GM18861 (cell line): ENCODE results near the gene IFNAR2.
"Not testable (repeated sequence)": the region's sequence is repeated elsewhere in the genome, so short reads cannot be mapped to it uniquely, and the experiment has no call there.

ENCODE experiments used
- ATAC-seq: cut with Tn5 transposase; IDR thresholded peaks from one replicate; pipeline ENCODE4 v1.9.1; 2021; ENCODE audit not compliant: unreplicated experiment

Gene IFNAR2

GRCh38 chr21:33212159-33212851, 17.4 kb upstream of the IFNAR2 start:
- ATAC-seq = no peak

GRCh38 chr21:33214056-33214455, 15.7 kb upstream of the IFNAR2 start:
- no peak for ATAC-seq

GRCh38 chr21:33217138-33217520, 12.6 kb upstream of the IFNAR2 start:
- no peak for ATAC-seq

- no peak for ATAC-seq
Measured at GRCh38 chr21:33219300-33219699, 10.4 kb upstream of the IFNAR2 start.

- ATAC-seq = no peak
Measured at GRCh38 chr21:33219954-33220353, 9.8 kb upstream of the IFNAR2 start.

GRCh38 chr21:33225376-33225775, 4.4 kb upstream of the IFNAR2 start:
- ATAC-seq = not testable (repeated sequence)

- no peak for ATAC-seq
Measured at GRCh38 chr21:33228455-33228854, 1.3 kb upstream of the IFNAR2 start.

GRCh38 chr21:33229099-33229783, 497 bp upstream of the IFNAR2 start:
- no peak for ATAC-seq

- ATAC-seq = no peak
Measured at GRCh38 chr21:33230545-33231324, 997 bp downstream of the IFNAR2 start.

GRCh38 chr21:33231526-33231925, 1.8 kb downstream of the IFNAR2 start:
- no peak for ATAC-seq

GRCh38 chr21:33232291-33233034, 2.7 kb downstream of the IFNAR2 start:
- ATAC-seq = no peak

- no peak for ATAC-seq
Measured at GRCh38 chr21:33234635-33235520, 5.1 kb downstream of the IFNAR2 start.

- ATAC-seq = no peak
Measured at GRCh38 chr21:33236013-33236686, 6.4 kb downstream of the IFNAR2 start.

- no peak for ATAC-seq
Measured at GRCh38 chr21:33236766-33237165, 7.0 kb downstream of the IFNAR2 start.

- ATAC-seq = no peak
Measured at GRCh38 chr21:33237486-33237885, 7.7 kb downstream of the IFNAR2 start.

- ATAC-seq = peak; percentile 13
Measured at GRCh38 chr21:33238146-33238545, 8.4 kb downstream of the IFNAR2 start.

- ATAC-seq = peak; percentile 72
Measured at GRCh38 chr21:33238565-33239255, 9.0 kb downstream of the IFNAR2 start.

- not testable (repeated sequence) for ATAC-seq
Measured at GRCh38 chr21:33239559-33240127, 9.9 kb downstream of the IFNAR2 start.

GRCh38 chr21:33240404-33240803, 10.7 kb downstream of the IFNAR2 start:
- no peak for ATAC-seq
